IMR-90 (cell line): ENCODE measurements around the gene ATG7. TPM values are rescaled to one million over a fixed set of nuclear protein-coding genes. Genes with fewer than 3 reads are reported as not detected.

Source experiments
- ATAC-seq: fragments of 200-7000 bp; cut with Tn5 transposase; 2 replicates; pipeline ENCODE4 v1.9.1; 2020; ENCODE audit warnings: low read depth, mild to moderate bottlenecking, moderate library complexity
- BruUV-seq: library from RNA; stranded (reverse); fragments of 400-500 nt; replicated peaks from 2 replicates; lab custom pipeline; 2021; lab: Mats Ljungman, UMichigan
- CTCF ChIA-PET: fragments of 300-600 bp; formaldehyde crosslinking; extraction: SDS; loops from one replicate; lab custom pipeline; 2021; ENCODE audit warnings: antibody characterized with exemption; lab: Yijun Ruan, JAX
- POLR2A ChIA-PET: fragments of 300-600 bp; sonication (Branson Sonifier 250); formaldehyde crosslinking; loops from one replicate; lab custom pipeline; 2022; ENCODE audit warnings: antibody characterized with exemption; ENCODE audit not compliant: unreplicated experiment; lab: Charles Lee
- DNase-seq: peaks from one replicate; pipeline ENCODE4 v3.0.0; 2013
- H2AFZ ChIP-seq: replicated peaks from 2 replicates; pipeline ENCODE3; 2013; ENCODE audit warnings: low read length, mild to moderate bottlenecking; ENCODE audit not compliant: poor library complexity
- H2AK5ac ChIP-seq: 2 replicates; pipeline ENCODE4 v1.6.1; 2013; ENCODE audit warnings: low read depth, low read length, inconsistent platforms
- H2AK9ac ChIP-seq: replicated peaks from 2 replicates; pipeline ENCODE3; 2013; ENCODE audit warnings: mild to moderate bottlenecking, low read depth, low read length, moderate library complexity; ENCODE audit not compliant: poor library complexity
- H2BK120ac ChIP-seq: 2 replicates; pipeline ENCODE4 v1.6.1; 2013; ENCODE audit warnings: low read depth, low read length, inconsistent platforms
- H2BK15ac ChIP-seq: 3 replicates; pipeline ENCODE4 v1.6.1; 2013; ENCODE audit warnings: low read depth, low read length, inconsistent platforms
- H2BK20ac ChIP-seq: 2 replicates; pipeline ENCODE4 v1.6.1; 2013; ENCODE audit warnings: low read depth, mild to moderate bottlenecking, inconsistent platforms, low read length, moderate library complexity
- H2BK5ac ChIP-seq: 2 replicates; pipeline ENCODE4 v1.6.1; 2013; ENCODE audit warnings: mild to moderate bottlenecking, low read depth, low read length, inconsistent platforms; ENCODE audit not compliant: poor library complexity, severe bottlenecking
- H3K14ac ChIP-seq: replicated peaks from 2 replicates; pipeline ENCODE4 v1.6.1; 2013; ENCODE audit warnings: low read depth, low read length, inconsistent platforms
- H3K18ac ChIP-seq: 2 replicates; pipeline ENCODE4 v1.6.1; 2013; ENCODE audit warnings: low read depth, low read length, control low read depth
- H3K23ac ChIP-seq: 2 replicates; pipeline ENCODE4 v1.6.1; 2013; ENCODE audit warnings: low read depth, low read length, inconsistent platforms
- H3K27ac ChIP-seq: 2 replicates; pipeline ENCODE4 v1.5.1; 2013; ENCODE audit warnings: mild to moderate bottlenecking, control low read depth, low read length; ENCODE audit not compliant: insufficient read depth
- H3K27me3 ChIP-seq: 2 replicates; pipeline ENCODE4 v1.6.1; 2013; ENCODE audit warnings: low read length; ENCODE audit not compliant: control insufficient read depth, insufficient read depth
- H3K36me3 ChIP-seq: 2 replicates; pipeline ENCODE4 v1.6.1; 2013; ENCODE audit warnings: low read length, mixed read lengths; ENCODE audit not compliant: control insufficient read depth, insufficient read depth
- H3K4ac ChIP-seq: 2 replicates; pipeline ENCODE4 v1.6.1; 2013; ENCODE audit warnings: low read depth, low read length, inconsistent platforms
- H3K4me1 ChIP-seq: 2 replicates; pipeline ENCODE4 v1.6.1; 2013; ENCODE audit warnings: low read length, mixed read lengths; ENCODE audit not compliant: control insufficient read depth, insufficient read depth
- H3K4me2 ChIP-seq: 2 replicates; pipeline ENCODE4 v1.6.1; 2013; ENCODE audit warnings: low read depth, mild to moderate bottlenecking, control low read depth, low read length, moderate library complexity
- H3K4me3 ChIP-seq: 2 replicates; pipeline ENCODE4 v1.5.1; 2013; ENCODE audit warnings: low read depth, mild to moderate bottlenecking, control low read depth, low read length, moderate library complexity; ENCODE audit not compliant: insufficient read depth
- H3K56ac ChIP-seq: 2 replicates; pipeline ENCODE4 v1.6.1; 2013; ENCODE audit warnings: low read length, inconsistent platforms; ENCODE audit not compliant: insufficient read depth; ENCODE audit errors: extremely low read depth
- H3K79me1 ChIP-seq, 2 experiments: 2 replicates each; pipeline ENCODE4 v1.6.1; 2013; ENCODE audit warnings: low read length in 2 of 2, inconsistent platforms in 1 of 2, low read depth in 1 of 2
- H3K9ac ChIP-seq: 2 replicates; pipeline ENCODE4 v1.6.1; 2013; ENCODE audit warnings: low read depth, low read length, control low read depth
- H3K9me1 ChIP-seq: 2 replicates; pipeline ENCODE4 v1.6.1; 2013; ENCODE audit warnings: low read length, inconsistent platforms; ENCODE audit not compliant: insufficient read depth
- H3K9me3 ChIP-seq: 2 replicates; pipeline ENCODE4 v1.6.1; 2013; ENCODE audit warnings: low read length; ENCODE audit not compliant: control insufficient read depth, insufficient read depth
- H4K20me1 ChIP-seq: 2 replicates; pipeline ENCODE4 v1.6.1; 2013; ENCODE audit warnings: low read length, inconsistent platforms; ENCODE audit not compliant: insufficient read depth
- H4K5ac ChIP-seq: 2 replicates; pipeline ENCODE4 v1.6.1; 2013; ENCODE audit warnings: mild to moderate bottlenecking, low read depth, low read length, control low read depth
- H4K8ac ChIP-seq, 2 experiments: 2 replicates each; pipeline ENCODE4 v1.6.1; 2013; ENCODE audit warnings: low read depth in 2 of 2, low read length in 2 of 2, control low read depth in 1 of 2, inconsistent platforms in 1 of 2
- H4K91ac ChIP-seq: 2 replicates; pipeline ENCODE4 v1.6.1; 2013; ENCODE audit warnings: low read depth, low read length, inconsistent platforms; ENCODE audit not compliant: insufficient read depth
- BHLHE40 ChIP-seq: fragments of 150-350 bp; IDR thresholded peaks from 2 replicates; pipeline ENCODE4 v1.6.1; 2016; ENCODE audit warnings: mild to moderate bottlenecking, low read depth, low read length
- CEBPB ChIP-seq: IDR thresholded peaks from 2 replicates; pipeline ENCODE4 v1.6.1; 2012; ENCODE audit warnings: low read depth, low read length, improper control_type of control experiment
- CHD1 ChIP-seq: IDR thresholded peaks from 2 replicates; pipeline ENCODE4 v1.6.1; 2012; ENCODE audit warnings: low read depth, low read length, improper control_type of control experiment
- FOS ChIP-seq: fragments of 150-350 bp; IDR thresholded peaks from 2 replicates; pipeline ENCODE4 v1.6.1; 2016; ENCODE audit warnings: low read depth, low read length
- MAFK ChIP-seq: IDR thresholded peaks from 2 replicates; pipeline ENCODE4 v1.6.1; 2012; ENCODE audit warnings: low read depth, low read length, improper control_type of control experiment
- MAZ ChIP-seq: IDR thresholded peaks from 2 replicates; pipeline ENCODE4 v1.6.1; 2012; ENCODE audit warnings: low read depth, mild to moderate bottlenecking, low read length, improper control_type of control experiment, moderate library complexity, borderline replicate concordance
- MXI1 ChIP-seq: IDR thresholded peaks from 2 replicates; pipeline ENCODE4 v1.6.1; 2012; ENCODE audit warnings: low read depth, mild to moderate bottlenecking, low read length, moderate library complexity, borderline replicate concordance
- NFE2L2 ChIP-seq: fragments of 150-350 bp; IDR thresholded peaks from 2 replicates; pipeline ENCODE4 v1.6.1; 2016; ENCODE audit warnings: low read depth, mild to moderate bottlenecking, low read length
- POLR2A ChIP-seq: IDR thresholded peaks from 2 replicates; pipeline ENCODE4 v1.6.1; 2012; ENCODE audit warnings: mild to moderate bottlenecking, low read depth, low read length
- RAD21 ChIP-seq: IDR thresholded peaks from 2 replicates; pipeline ENCODE4 v1.6.1; 2012; ENCODE audit warnings: low read length, improper control_type of control experiment
- RCOR1 ChIP-seq: IDR thresholded peaks from 2 replicates; pipeline ENCODE4 v1.6.1; 2012; ENCODE audit warnings: mild to moderate bottlenecking, low read length, improper control_type of control experiment; ENCODE audit not compliant: insufficient replicate concordance
- RFX5 ChIP-seq: IDR thresholded peaks from 2 replicates; pipeline ENCODE4 v1.8.0; 2012; ENCODE audit warnings: low read depth, mild to moderate bottlenecking, low read length, moderate library complexity
- SMC3 ChIP-seq: fragments of 150-350 bp; IDR thresholded peaks from 2 replicates; pipeline ENCODE4 v1.6.1; 2016; ENCODE audit warnings: low read depth, mild to moderate bottlenecking, antibody characterized with exemption, low read length, moderate library complexity
- WGBS, 2 experiments: methylation state at CpG; one replicate each; pipeline versions ENCODE4 v1.1.5 to v1.1.7; 2013; ENCODE audit warnings: missing lambda C conversion rate in 2 of 2; ENCODE audit not compliant: insufficient read length in 1 of 2; ENCODE audit errors: extremely low coverage in 2 of 2; 5-methylcytosine and 5-hydroxymethylcytosine counted together
- dilution Hi-C: fragments of 300-500 bp; cut with HindIII; formaldehyde crosslinking; loops from one replicate; pipeline ENCODE4 v1.14.3; 2018; ENCODE audit warnings: low sequenced_read_pairs; ENCODE audit not compliant: unreplicated experiment
- in situ Hi-C: fragments of 300-500 bp; cut with MboI; formaldehyde crosslinking; loops from 3 replicates; pipeline ENCODE4 v1.14.3; 2019; ENCODE audit warnings: low sequenced_read_pairs, inconsistent platforms, mixed read lengths
- intact Hi-C: fragments of 100-400 bp; cut with micrococcal nuclease; formaldehyde crosslinking; loops from 2 replicates; pipeline ENCODE4 v1.10.0; 2022
- polyA plus RNA-seq, 3 experiments: library from polyadenylated mRNA; depleted of rRNA; stranded (reverse); fragments of >200 nt; gene quantifications; 2 replicates each; pipeline ENCODE4 v1.2.3, GENCODE V29; 2012; ENCODE audit warnings: low replicate concordance in 1 of 3
- total RNA-seq: library from RNA; depleted of rRNA; stranded (reverse); fragments of >200 nt; gene quantifications from 2 replicates; pipeline ENCODE4 v1.2.3, GENCODE V29; 2012
- TF ChIP-seq, protein P1 (sequence below): conservative IDR thresholded peaks from 2 replicates; pipeline ENCODE4 v1.5.1; 2012; ENCODE audit warnings: mild to moderate bottlenecking, low read depth, low read length, improper control_type of control experiment
- TF ChIP-seq, protein P2 (sequence below): fragments of 150-350 bp; IDR thresholded peaks from 2 replicates; pipeline ENCODE4 v1.6.1; 2017; ENCODE audit warnings: mild to moderate bottlenecking, antibody characterized with exemption, low read length, low read depth
- TF ChIP-seq, protein P3 (sequence below): fragments of 150-350 bp; IDR thresholded peaks from 2 replicates; pipeline ENCODE4 v1.6.1; 2016; ENCODE audit warnings: low read depth, mild to moderate bottlenecking, low read length, moderate library complexity, borderline replicate concordance

The ATG7 gene
- total and polyA plus RNA-seq, 2 of the 4 experiments (the other 2 are of a cell fraction), result 15.6 to 51.4 TPM

DNA sequence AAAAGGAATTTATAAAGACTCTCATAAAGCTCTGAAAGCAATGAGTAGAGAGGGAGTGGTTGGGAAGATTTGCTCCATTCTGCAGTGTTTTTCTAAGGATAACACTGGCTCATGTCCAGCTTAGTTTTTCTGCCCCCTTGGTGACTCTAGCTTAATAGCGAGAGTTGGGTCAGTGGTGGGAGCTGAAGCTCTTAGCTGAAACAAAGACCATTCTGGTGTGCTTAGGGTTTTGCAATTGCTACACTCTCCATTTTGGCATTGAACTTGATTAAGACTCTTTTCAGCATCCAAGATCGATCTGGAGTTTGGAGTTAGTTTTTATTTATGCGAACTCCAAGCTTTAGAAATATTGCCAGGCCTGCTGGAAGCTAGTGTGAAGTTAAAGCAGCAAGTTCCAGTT is 98.0 kb downstream of the ATG7 start:
- H2BK120ac ChIP-seq, result no peak overlapping the region
- no peaks in the 10 kb centered on the region for H4K20me1 ChIP-seq
- no peak overlapping the region for H3K9ac ChIP-seq
- H3K4me2 ChIP-seq, result no peak overlapping the region
- no peak overlapping the region for H2AFZ ChIP-seq
- 14% methylated on average over 2 of the region's 3 CpGs; no CpG with 5 or more reads in 1 of the 2 experiments for WGBS, 2 experiments
- BruUV-seq, result no TSS peak
- ChIA-PET CTCF (no interaction called here), POLR2A (no interaction called here)
- peaks cover 6% of the 10 kb centered on the region for H3K36me3 ChIP-seq
- no peak for ATAC-seq
- H3K23ac ChIP-seq, result 0 out of 2 replicates have a peak overlapping the region, but pooled peaks have one; percentile 32
- intact Hi-C loops, result no loop called here
- H4K91ac ChIP-seq, result no peak overlapping the region
- peaks cover 6% of the 10 kb centered on the region for H3K4me1 ChIP-seq
- no peak overlapping the region for H3K27ac ChIP-seq
- H2BK15ac ChIP-seq, result no peak overlapping the region
- no peak overlapping the region for H2AK9ac ChIP-seq
- H3K9me3 ChIP-seq, result no peaks in the 10 kb centered on the region
- in situ Hi-C loops, result loop anchor here (10.0 kb wide), 1 partner anchor 465 kb away; no protein-coding TSS in a partner anchor
- no peak overlapping the region for H3K4ac ChIP-seq
- H4K8ac ChIP-seq, result no peak overlapping the region
- H2BK20ac ChIP-seq, result no peak overlapping the region; the same call in 1 of the 2 replicates
- no peak overlapping the region for H3K4me3 ChIP-seq
- dilution Hi-C loops, result no loop called here
- no peak overlapping the region; the same call in 1 of the 2 replicates for H4K5ac ChIP-seq
- TF ChIP-seq, protein P1, sequence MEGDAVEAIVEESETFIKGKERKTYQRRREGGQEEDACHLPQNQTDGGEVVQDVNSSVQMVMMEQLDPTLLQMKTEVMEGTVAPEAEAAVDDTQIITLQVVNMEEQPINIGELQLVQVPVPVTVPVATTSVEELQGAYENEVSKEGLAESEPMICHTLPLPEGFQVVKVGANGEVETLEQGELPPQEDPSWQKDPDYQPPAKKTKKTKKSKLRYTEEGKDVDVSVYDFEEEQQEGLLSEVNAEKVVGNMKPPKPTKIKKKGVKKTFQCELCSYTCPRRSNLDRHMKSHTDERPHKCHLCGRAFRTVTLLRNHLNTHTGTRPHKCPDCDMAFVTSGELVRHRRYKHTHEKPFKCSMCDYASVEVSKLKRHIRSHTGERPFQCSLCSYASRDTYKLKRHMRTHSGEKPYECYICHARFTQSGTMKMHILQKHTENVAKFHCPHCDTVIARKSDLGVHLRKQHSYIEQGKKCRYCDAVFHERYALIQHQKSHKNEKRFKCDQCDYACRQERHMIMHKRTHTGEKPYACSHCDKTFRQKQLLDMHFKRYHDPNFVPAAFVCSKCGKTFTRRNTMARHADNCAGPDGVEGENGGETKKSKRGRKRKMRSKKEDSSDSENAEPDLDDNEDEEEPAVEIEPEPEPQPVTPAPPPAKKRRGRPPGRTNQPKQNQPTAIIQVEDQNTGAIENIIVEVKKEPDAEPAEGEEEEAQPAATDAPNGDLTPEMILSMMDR, result no peak
- TF ChIP-seq MAZ, result no peak
- TF ChIP-seq NFE2L2, result no peak
- TF ChIP-seq RAD21, result no peak
- TF ChIP-seq POLR2A, result no peak
- TF ChIP-seq CEBPB, result no peak
- no peak for TF ChIP-seq BHLHE40
- TF ChIP-seq RCOR1, result no peak
- no peak for TF ChIP-seq CHD1
- TF ChIP-seq MAFK, result no peak
- TF ChIP-seq, protein P2, sequence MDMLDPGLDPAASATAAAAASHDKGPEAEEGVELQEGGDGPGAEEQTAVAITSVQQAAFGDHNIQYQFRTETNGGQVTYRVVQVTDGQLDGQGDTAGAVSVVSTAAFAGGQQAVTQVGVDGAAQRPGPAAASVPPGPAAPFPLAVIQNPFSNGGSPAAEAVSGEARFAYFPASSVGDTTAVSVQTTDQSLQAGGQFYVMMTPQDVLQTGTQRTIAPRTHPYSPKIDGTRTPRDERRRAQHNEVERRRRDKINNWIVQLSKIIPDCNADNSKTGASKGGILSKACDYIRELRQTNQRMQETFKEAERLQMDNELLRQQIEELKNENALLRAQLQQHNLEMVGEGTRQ, result no peak
- no peak for TF ChIP-seq FOS
- TF ChIP-seq SMC3, result no peak
- TF ChIP-seq RFX5, result no peak
- no peak for TF ChIP-seq MXI1
- TF ChIP-seq, protein P3, sequence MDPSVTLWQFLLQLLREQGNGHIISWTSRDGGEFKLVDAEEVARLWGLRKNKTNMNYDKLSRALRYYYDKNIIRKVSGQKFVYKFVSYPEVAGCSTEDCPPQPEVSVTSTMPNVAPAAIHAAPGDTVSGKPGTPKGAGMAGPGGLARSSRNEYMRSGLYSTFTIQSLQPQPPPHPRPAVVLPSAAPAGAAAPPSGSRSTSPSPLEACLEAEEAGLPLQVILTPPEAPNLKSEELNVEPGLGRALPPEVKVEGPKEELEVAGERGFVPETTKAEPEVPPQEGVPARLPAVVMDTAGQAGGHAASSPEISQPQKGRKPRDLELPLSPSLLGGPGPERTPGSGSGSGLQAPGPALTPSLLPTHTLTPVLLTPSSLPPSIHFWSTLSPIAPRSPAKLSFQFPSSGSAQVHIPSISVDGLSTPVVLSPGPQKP, result no peak
- H2AK5ac ChIP-seq, result no peak overlapping the region
- 0 out of 4 replicates have a peak, but pooled peaks cover 0 to 4% of the 10 kb centered on the region in 2 experiments for H3K79me1 ChIP-seq
- H3K18ac ChIP-seq, result no peak overlapping the region
- H3K14ac ChIP-seq, result no peak overlapping the region
- H2BK5ac ChIP-seq, result no peak overlapping the region
- H3K9me1 ChIP-seq, result peaks cover 4% of the 10 kb centered on the region
- no peak for DNase-seq
- H3K27me3 ChIP-seq, result no peaks in the 10 kb centered on the region
- no peak overlapping the region for H3K56ac ChIP-seq
